ENCODE data around the gene MRAP.

DNA sequence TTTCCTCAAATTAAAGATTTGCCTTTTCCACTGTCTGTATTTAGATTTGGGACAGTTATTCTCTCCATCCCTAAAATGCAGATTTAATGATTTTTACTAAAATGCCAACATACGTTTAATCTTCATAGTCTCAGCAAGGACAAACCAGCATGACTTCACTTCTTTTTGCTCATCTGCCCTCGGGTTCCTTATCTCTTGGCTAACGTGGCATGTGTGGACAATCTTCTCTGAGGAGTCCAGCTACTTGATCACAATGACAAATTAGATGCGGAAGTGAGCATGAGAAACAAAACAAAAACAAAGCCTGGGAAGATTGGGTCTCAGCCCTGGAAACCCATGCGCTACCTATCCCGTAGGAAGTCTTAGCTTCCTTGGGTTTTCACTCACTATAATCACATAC, 1.0 kb downstream of the MRAP start:
- no peak for TF ChIP-seq ELF1 (IDR thresholded peaks at IDR 0.05; ENCODE audit: borderline replicate concordance, low read depth)
- TF ChIP-seq TCF7L2 (IDR thresholded peaks at IDR 0.05; ENCODE audit: borderline replicate concordance, extremely low read depth, insufficient read depth, insufficient read length): no peak
- TF ChIP-seq, protein P1, sequence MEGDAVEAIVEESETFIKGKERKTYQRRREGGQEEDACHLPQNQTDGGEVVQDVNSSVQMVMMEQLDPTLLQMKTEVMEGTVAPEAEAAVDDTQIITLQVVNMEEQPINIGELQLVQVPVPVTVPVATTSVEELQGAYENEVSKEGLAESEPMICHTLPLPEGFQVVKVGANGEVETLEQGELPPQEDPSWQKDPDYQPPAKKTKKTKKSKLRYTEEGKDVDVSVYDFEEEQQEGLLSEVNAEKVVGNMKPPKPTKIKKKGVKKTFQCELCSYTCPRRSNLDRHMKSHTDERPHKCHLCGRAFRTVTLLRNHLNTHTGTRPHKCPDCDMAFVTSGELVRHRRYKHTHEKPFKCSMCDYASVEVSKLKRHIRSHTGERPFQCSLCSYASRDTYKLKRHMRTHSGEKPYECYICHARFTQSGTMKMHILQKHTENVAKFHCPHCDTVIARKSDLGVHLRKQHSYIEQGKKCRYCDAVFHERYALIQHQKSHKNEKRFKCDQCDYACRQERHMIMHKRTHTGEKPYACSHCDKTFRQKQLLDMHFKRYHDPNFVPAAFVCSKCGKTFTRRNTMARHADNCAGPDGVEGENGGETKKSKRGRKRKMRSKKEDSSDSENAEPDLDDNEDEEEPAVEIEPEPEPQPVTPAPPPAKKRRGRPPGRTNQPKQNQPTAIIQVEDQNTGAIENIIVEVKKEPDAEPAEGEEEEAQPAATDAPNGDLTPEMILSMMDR (IDR thresholded peaks at IDR 0.05 in 2 of 3, conservative IDR thresholded peaks at IDR 0.05 in 1 of 3; ENCODE audit: borderline replicate concordance in 1 of 3, insufficient read depth in 1 of 3, low read depth in 2 of 3, low read length in 2 of 3): no peak
- no peak for TF ChIP-seq SIN3A (IDR thresholded peaks at IDR 0.05; ENCODE audit: low read depth)
- TF ChIP-seq, protein P2, sequence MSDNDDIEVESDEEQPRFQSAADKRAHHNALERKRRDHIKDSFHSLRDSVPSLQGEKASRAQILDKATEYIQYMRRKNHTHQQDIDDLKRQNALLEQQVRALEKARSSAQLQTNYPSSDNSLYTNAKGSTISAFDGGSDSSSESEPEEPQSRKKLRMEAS (IDR thresholded peaks at IDR 0.05): no peak
- no peak for TF ChIP-seq POLR2A (IDR thresholded peaks at IDR 0.05; ENCODE audit: borderline replicate concordance, extremely low read depth, insufficient read depth, insufficient read length)
- no peak for TF ChIP-seq EZH2 (IDR thresholded peaks at IDR 0.05)
- TF ChIP-seq RAD21 (IDR thresholded peaks at IDR 0.05; ENCODE audit: low read depth): no peak
- TF ChIP-seq POLR2AphosphoS5 (IDR thresholded peaks at IDR 0.05; ENCODE audit: low read depth, low read length): no peak

Data from HCT116 (cell line).